ENCODE measurements around the gene CACNG4. TPM values are rescaled to one million over a fixed set of nuclear protein-coding genes. Genes with fewer than 3 reads are reported as not detected.

Gene CACNG4
- total and polyA plus RNA-seq, 2 experiments from 2014 or later = 1.6 to 4.1 TPM

GRCh38 chr17:67011527-67012175 is 47.1 kb downstream of the CACNG4 start:
- TF ChIP-seq EZH2phosphoT487 (IDR thresholded peaks at IDR 0.05; ENCODE audit: unreplicated experiment) (no peak), CREB1 (CRISPR knock-in tag; IDR thresholded peaks at IDR 0.05; ENCODE audit: low read depth) (no peak), ZNF331 (CRISPR knock-in tag; IDR thresholded peaks at IDR 0.05; ENCODE audit: low read depth) (no peak), ETS1 (IDR thresholded peaks at IDR 0.05) (no peak)
- H3F3A ChIP-seq (replicated peaks; ENCODE audit: low read depth) = no peaks in the 10 kb centered on the region
- no peak overlapping the region for H2AFZ ChIP-seq
- peaks cover 3% of the 10 kb centered on the region; the same call in 1 of the 2 replicates for H3K9me2 ChIP-seq (ENCODE audit: insufficient read depth)
- H3K4me3 Mint-ChIP-seq = no peak overlapping the region
- no peaks in the 10 kb centered on the region for H3K36me3 ChIP-seq (ENCODE audit: insufficient read depth)
- no peaks in the 10 kb centered on the region; the same call in 2 of the 3 replicates for H3K4me1 Mint-ChIP-seq
- DNase-seq (ENCODE audit: low spot score) = no peak
- no peaks in the 10 kb centered on the region for H3K27me3 ChIP-seq (ENCODE audit: insufficient read depth)
- no peak for ATAC-seq
- H3K27ac ChIP-seq (ENCODE audit: low read depth) = no peak overlapping the region
- H3K9me3 Mint-ChIP-seq = peaks cover 2% of the 10 kb centered on the region; the same call in 1 of the 3 replicates
- no peak overlapping the region for H3K27ac Mint-ChIP-seq
- H3K36me3 Mint-ChIP-seq (ENCODE audit: low read depth) = peaks cover 2% of the 10 kb centered on the region; the same call in 1 of the 3 replicates
- peaks cover 3% of the 10 kb centered on the region for H3K27me3 Mint-ChIP-seq (ENCODE audit: insufficient read depth, low read depth, poor library complexity)
- no peaks in the 10 kb centered on the region for H4K20me1 ChIP-seq (replicated peaks; ENCODE audit: insufficient read depth)
- H3K79me2 ChIP-seq (replicated peaks; ENCODE audit: insufficient read depth) = no peaks in the 10 kb centered on the region
- no peaks in the 10 kb centered on the region for H3K4me1 ChIP-seq (ENCODE audit: insufficient read depth)
- no peak overlapping the region for H3K4me3 ChIP-seq
- no peak overlapping the region for H3K4me2 ChIP-seq

GRCh38 chr17:67013891-67014290 is 49.4 kb downstream of the CACNG4 start:
- Mint-ChIP-seq H3K36me3 (ENCODE audit: low read depth) (peaks cover under 1% of the 10 kb centered on the region; the same call in 1 of the 3 replicates), H3K4me1 (peaks cover 9% of the 10 kb centered on the region), H3K27ac (no peak overlapping the region), H3K27me3 (ENCODE audit: insufficient read depth, low read depth, poor library complexity) (peaks cover 12% of the 10 kb centered on the region), H3K4me3 (no peak overlapping the region), H3K9me3 (peaks cover under 1% of the 10 kb centered on the region; the same call in 1 of the 3 replicates)
- H3K4me3 ChIP-seq = no peak overlapping the region
- no peaks in the 10 kb centered on the region for H3K36me3 ChIP-seq (ENCODE audit: insufficient read depth)
- ATAC-seq (no peak), DNase-seq (ENCODE audit: low spot score) (no peak)
- no peak overlapping the region for H3K4me2 ChIP-seq
- H3K79me2 ChIP-seq (replicated peaks; ENCODE audit: insufficient read depth) = no peaks in the 10 kb centered on the region
- no peak for TF ChIP-seq ZNF331 (CRISPR knock-in tag; IDR thresholded peaks at IDR 0.05; ENCODE audit: low read depth)
- no peak for TF ChIP-seq ZNF114 (CRISPR knock-in tag; IDR thresholded peaks at IDR 0.05)
- no peak for TF ChIP-seq REST (IDR thresholded peaks at IDR 0.05; ENCODE audit: unreplicated experiment)
- no peak for TF ChIP-seq POLR2AphosphoS5 (IDR thresholded peaks at IDR 0.05; ENCODE audit: low read depth)
- TF ChIP-seq JUNB (IDR thresholded peaks at IDR 0.05; ENCODE audit: unreplicated experiment) = no peak
- no peak for TF ChIP-seq EZH2phosphoT487 (IDR thresholded peaks at IDR 0.05; ENCODE audit: unreplicated experiment)
- no peak for TF ChIP-seq STAT1 (IDR thresholded peaks at IDR 0.05; ENCODE audit: unreplicated experiment)
- no peaks in the 10 kb centered on the region for H4K20me1 ChIP-seq (replicated peaks; ENCODE audit: insufficient read depth)
- no peaks in the 10 kb centered on the region for H3K4me1 ChIP-seq (ENCODE audit: insufficient read depth)
- H3K27ac ChIP-seq (ENCODE audit: low read depth) = no peak overlapping the region
- H2AFZ ChIP-seq = no peak overlapping the region
- H3K27me3 ChIP-seq (ENCODE audit: insufficient read depth) = no peaks in the 10 kb centered on the region
- H3F3A ChIP-seq (replicated peaks; ENCODE audit: low read depth) = no peaks in the 10 kb centered on the region
- H3K9me2 ChIP-seq (ENCODE audit: insufficient read depth) = no peaks in the 10 kb centered on the region

All from GM23338 (cell line).